Middle frontal gyrus (tissue), 1 donor: ENCODE data around the gene EXD1.

Experiments used
- DNase-seq: peaks from one replicate; pipeline ENCODE4 v3.0.0-alpha.2; 2015; ENCODE audit warnings: low spot score; ENCODE audit errors: extremely low spot score

EXD1 gene

GRCh38 chr15:41233367-41233771 lies 2.8 kb upstream of the EXD1 start:
- DNase-seq, result peak; percentile 12

GRCh38 chr15:41231422-41232226 lies 1.1 kb upstream of the EXD1 start:
- DNase-seq, result no peak

GRCh38 chr15:41230345-41230649 lies 260 bp downstream of the EXD1 start:
- DNase-seq, result no peak

- no peak for DNase-seq
Measured at GRCh38 chr15:41219381-41219780, 11.2 kb downstream of the EXD1 start.

- DNase-seq, result no peak
Measured at GRCh38 chr15:41218851-41219250, 11.7 kb downstream of the EXD1 start.

GRCh38 chr15:41215708-41216107 lies 14.8 kb downstream of the EXD1 start:
- no peak for DNase-seq

GRCh38 chr15:41207687-41208448 lies 22.7 kb downstream of the EXD1 start:
- DNase-seq, result no peak

- DNase-seq, result no peak
Measured at GRCh38 chr15:41205315-41205714, 25.2 kb downstream of the EXD1 start.

GRCh38 chr15:41203395-41203794 lies 27.2 kb downstream of the EXD1 start:
- no peak for DNase-seq

GRCh38 chr15:41199470-41199869 lies 31.1 kb downstream of the EXD1 start:
- no peak for DNase-seq

- no peak for DNase-seq
Measured at GRCh38 chr15:41194444-41194843, 36.1 kb downstream of the EXD1 start.

GRCh38 chr15:41183581-41183980 lies 47.0 kb downstream of the EXD1 start:
- DNase-seq, result no peak

- DNase-seq, result no peak
Measured at GRCh38 chr15:41182266-41182665, 48.3 kb downstream of the EXD1 start.

GRCh38 chr15:41180206-41180789 lies 50.3 kb downstream of the EXD1 start:
- DNase-seq, result no peak

- no peak for DNase-seq
Measured at GRCh38 chr15:41169781-41170180, 60.8 kb downstream of the EXD1 start.

GRCh38 chr15:41169086-41169485 lies 61.5 kb downstream of the EXD1 start:
- DNase-seq, result no peak

GRCh38 chr15:41161736-41162135 lies 68.8 kb downstream of the EXD1 start:
- DNase-seq, result no peak

GRCh38 chr15:41161336-41161735 lies 69.2 kb downstream of the EXD1 start:
- no peak for DNase-seq

GRCh38 chr15:41160639-41161315 lies 69.8 kb downstream of the EXD1 start:
- DNase-seq, result no peak

- DNase-seq, result no peak
Measured at GRCh38 chr15:41154412-41154811, 76.1 kb downstream of the EXD1 start.

- no peak for DNase-seq
Measured at GRCh38 chr15:41153733-41154132, 76.8 kb downstream of the EXD1 start.

GRCh38 chr15:41151451-41152005 lies 79.0 kb downstream of the EXD1 start:
- DNase-seq, result no peak
